Measurements from ENCODE around the gene IRF9. TPM values are rescaled to one million over a fixed set of nuclear protein-coding genes. Genes with fewer than 3 reads are reported as not detected.

The IRF9 gene
- polyA plus RNA-seq, 6 donors from 2014 or later, result 86.7 to 140 (median 97.2) TPM

GRCh38 chr14:24188251-24189058 is 27.4 kb downstream of the IRF9 start, which contains the start of gene IPO4:
TSS of gene IPO4 (minus strand) at chr14:24188816. CDS start at chr14:24188787, 29 bp downstream.
- Mint-ChIP-seq H3K36me3 (no peaks in the 10 kb centered on the region), H3K27ac (peak within 1 kb of the TSS; percentile 82 to 98 (median 96)), H3K27me3 (no peaks in the 10 kb centered on the region), H3K4me3 (peak within 1 kb of the TSS; percentile 79 to 98 (median 94)), H3K4me1 (peaks cover 28 to 48% (median 30%) of the 10 kb centered on the region in 3 donors), H3K9me3 (no peaks in the 10 kb centered on the region)
- ATAC-seq (ENCODE audit: low read depth in 2 of 2) (peak; percentile 97 to 98), DNase-seq (peak; percentile 93)

- no peaks in the 10 kb centered on the region for H3K36me3 Mint-ChIP-seq
- H3K9me3 Mint-ChIP-seq, result no peaks in the 10 kb centered on the region
- H3K27me3 Mint-ChIP-seq, result no peaks in the 10 kb centered on the region
- peak overlapping the region; percentile 82 to 98 (median 96) for H3K27ac Mint-ChIP-seq
- H3K4me3 Mint-ChIP-seq, result peak overlapping the region; percentile 79 to 98 (median 94)
- DNase-seq (no peak), ATAC-seq (ENCODE audit: low read depth in 2 of 2) (no peak)
- H3K4me1 Mint-ChIP-seq, result peaks cover 30 to 49% (median 32%) of the 10 kb centered on the region in 3 donors
Measured at GRCh38 chr14:24189059-24189375, 28.0 kb downstream of the IRF9 start.

GRCh38 chr14:24189460-24189859 is 28.4 kb downstream of the IRF9 start:
- H3K4me1 Mint-ChIP-seq, result peaks cover 34 to 54% (median 36%) of the 10 kb centered on the region in 3 donors
- no peaks in the 10 kb centered on the region for H3K36me3 Mint-ChIP-seq
- H3K9me3 Mint-ChIP-seq, result no peaks in the 10 kb centered on the region
- H3K27me3 Mint-ChIP-seq, result no peaks in the 10 kb centered on the region
- ATAC-seq (ENCODE audit: low read depth in 2 of 2), result no peak
- H3K27ac Mint-ChIP-seq, result peak overlapping the region; percentile 61 to 98 (median 95)
- DNase-seq, result no peak
- peak overlapping the region in 3 of 8 donors; percentile 6 to 98 (median 95) for H3K4me3 Mint-ChIP-seq

GRCh38 chr14:24190416-24190815 is 29.4 kb downstream of the IRF9 start:
- H3K4me3 Mint-ChIP-seq, result peak overlapping the region in 2 of 8 donors; percentile 42 to 98
- DNase-seq, result no peak
- no peaks in the 10 kb centered on the region for H3K9me3 Mint-ChIP-seq
- H3K27ac Mint-ChIP-seq, result peak overlapping the region in 2 of 6 donors; percentile 53 to 82
- H3K36me3 Mint-ChIP-seq, result no peaks in the 10 kb centered on the region
- no peak for ATAC-seq (ENCODE audit: low read depth in 2 of 2)
- H3K27me3 Mint-ChIP-seq, result no peaks in the 10 kb centered on the region
- H3K4me1 Mint-ChIP-seq, result peaks cover 42 to 60% (median 46%) of the 10 kb centered on the region in 3 donors

- H3K4me3 Mint-ChIP-seq, result peak overlapping the region in 5 of 8 donors; percentile 16 to 43 (median 36)
- H3K27me3 Mint-ChIP-seq, result no peaks in the 10 kb centered on the region
- peak overlapping the region in 4 of 6 donors; percentile 38 to 88 (median 72) for H3K27ac Mint-ChIP-seq
- ATAC-seq (ENCODE audit: low read depth in 2 of 2), result no peak
- no peaks in the 10 kb centered on the region for H3K36me3 Mint-ChIP-seq
- peaks cover 41 to 66% (median 50%) of the 10 kb centered on the region in 3 donors for H3K4me1 Mint-ChIP-seq
- no peaks in the 10 kb centered on the region for H3K9me3 Mint-ChIP-seq
- no peak for DNase-seq
Measured at GRCh38 chr14:24192933-24193332, 31.9 kb downstream of the IRF9 start.

GRCh38 chr14:24194186-24194872 is 33.3 kb downstream of the IRF9 start:
- no peaks in the 10 kb centered on the region for H3K9me3 Mint-ChIP-seq
- ATAC-seq (ENCODE audit: low read depth in 2 of 2), result no peak
- DNase-seq, result no peak
- no peaks in the 10 kb centered on the region for H3K36me3 Mint-ChIP-seq
- H3K4me3 Mint-ChIP-seq, result peak overlapping the region; percentile 83 to 98 (median 94)
- H3K27ac Mint-ChIP-seq, result peak overlapping the region; percentile 90 to 100 (median 99)
- peaks cover 47 to 64% (median 52%) of the 10 kb centered on the region in 3 donors for H3K4me1 Mint-ChIP-seq
- H3K27me3 Mint-ChIP-seq, result no peaks in the 10 kb centered on the region

GRCh38 chr14:24194873-24195185 is 33.8 kb downstream of the IRF9 start:
- H3K36me3 Mint-ChIP-seq, result no peaks in the 10 kb centered on the region
- peak overlapping the region; percentile 83 to 98 (median 94) for H3K4me3 Mint-ChIP-seq
- no peaks in the 10 kb centered on the region for H3K27me3 Mint-ChIP-seq
- peaks cover 45 to 68% (median 53%) of the 10 kb centered on the region in 3 donors for H3K4me1 Mint-ChIP-seq
- DNase-seq (no peak), ATAC-seq (ENCODE audit: low read depth in 2 of 2) (no peak)
- H3K27ac Mint-ChIP-seq, result peak overlapping the region; percentile 90 to 100 (median 99)
- H3K9me3 Mint-ChIP-seq, result no peaks in the 10 kb centered on the region

- peak within 1 kb of the TSS; percentile 95 to 100 (median 99) for H3K27ac Mint-ChIP-seq
- H3K4me1 Mint-ChIP-seq, result peaks cover 45 to 69% (median 53%) of the 10 kb centered on the region in 3 donors
- H3K27me3 Mint-ChIP-seq, result no peaks in the 10 kb centered on the region
- no peaks in the 10 kb centered on the region for H3K9me3 Mint-ChIP-seq
- DNase-seq, result peak; percentile 91
- no peaks in the 10 kb centered on the region for H3K36me3 Mint-ChIP-seq
- H3K4me3 Mint-ChIP-seq, result peak within 1 kb of the TSS; percentile 83 to 98 (median 94)
- ATAC-seq (ENCODE audit: low read depth in 2 of 2), result peak; percentile 87 to 88
Measured at GRCh38 chr14:24195186-24196070, 34.4 kb downstream of the IRF9 start, which contains the start of gene TM9SF1. TSS of gene TM9SF1 (minus strand) at chr14:24195441. CDS start at chr14:24195019, 422 bp downstream.

- Mint-ChIP-seq H3K27ac (peak overlapping the region; percentile 95 to 100 (median 99)), H3K9me3 (no peaks in the 10 kb centered on the region), H3K36me3 (peaks cover 2 to 4% of the 10 kb centered on the region in 2 donors), H3K4me1 (peaks cover 48 to 70% (median 53%) of the 10 kb centered on the region in 3 donors), H3K4me3 (peak overlapping the region; percentile 83 to 98 (median 94)), H3K27me3 (no peaks in the 10 kb centered on the region)
- ATAC-seq (ENCODE audit: low read depth in 2 of 2) (peak; percentile 4 to 8), DNase-seq (no peak)
Measured at GRCh38 chr14:24196071-24197055, 35.3 kb downstream of the IRF9 start.

- H3K27ac Mint-ChIP-seq, result peak overlapping the region; percentile 25 to 99 (median 96)
- no peaks in the 10 kb centered on the region for H3K27me3 Mint-ChIP-seq
- no peak for DNase-seq
- ATAC-seq (ENCODE audit: low read depth in 2 of 2), result no peak
- no peaks in the 10 kb centered on the region for H3K9me3 Mint-ChIP-seq
- peak overlapping the region; percentile 12 to 98 (median 89) for H3K4me3 Mint-ChIP-seq
- H3K36me3 Mint-ChIP-seq, result peaks cover 4 to 11% of the 10 kb centered on the region in 2 donors
- H3K4me1 Mint-ChIP-seq, result peaks cover 49 to 69% (median 53%) of the 10 kb centered on the region in 3 donors
Measured at GRCh38 chr14:24197056-24197450, 36.0 kb downstream of the IRF9 start.

GRCh38 chr14:24198814-24199524 is 37.9 kb downstream of the IRF9 start:
- Mint-ChIP-seq H3K4me3 (peak overlapping the region in 6 of 8 donors; percentile 18 to 50 (median 46)), H3K27me3 (no peaks in the 10 kb centered on the region), H3K36me3 (peaks cover 10 to 21% of the 10 kb centered on the region in 2 donors), H3K4me1 (peaks cover 41 to 61% (median 44%) of the 10 kb centered on the region in 3 donors), H3K27ac (peak overlapping the region in 4 of 6 donors; percentile 51 to 88 (median 79)), H3K9me3 (peaks cover 0 to 2% (median 0%) of the 10 kb centered on the region in 7 donors)
- DNase-seq, result no peak
- ATAC-seq (ENCODE audit: low read depth in 2 of 2), result no peak
